Tibial nerve (tissue), 3 donors: ENCODE results near the gene HS3ST1.

Source experiments
- POLR2A ChIP-seq, 2 donors: fragments of 450-650 bp; IDR thresholded peaks; one replicate each; pipeline ENCODE4 v1.6.1; 2017; ENCODE audit warnings: antibody characterized with exemption in 2 of 2, mild to moderate bottlenecking in 2 of 2, moderate library complexity in 2 of 2
- TF ChIP-seq, protein P1 (sequence below), 5 experiments: fragments of 200-600 bp in 3 of 5; fragments of 450-650 bp in 2 of 5; sonication (generic) in 3 of 5; IDR thresholded peaks; one replicate each; pipeline ENCODE4 v1.5.1; 2016 to 2019; ENCODE audit warnings: antibody characterized with exemption in 5 of 5, mild to moderate bottlenecking in 3 of 5, moderate library complexity in 2 of 5

- TF ChIP-seq, protein P1, sequence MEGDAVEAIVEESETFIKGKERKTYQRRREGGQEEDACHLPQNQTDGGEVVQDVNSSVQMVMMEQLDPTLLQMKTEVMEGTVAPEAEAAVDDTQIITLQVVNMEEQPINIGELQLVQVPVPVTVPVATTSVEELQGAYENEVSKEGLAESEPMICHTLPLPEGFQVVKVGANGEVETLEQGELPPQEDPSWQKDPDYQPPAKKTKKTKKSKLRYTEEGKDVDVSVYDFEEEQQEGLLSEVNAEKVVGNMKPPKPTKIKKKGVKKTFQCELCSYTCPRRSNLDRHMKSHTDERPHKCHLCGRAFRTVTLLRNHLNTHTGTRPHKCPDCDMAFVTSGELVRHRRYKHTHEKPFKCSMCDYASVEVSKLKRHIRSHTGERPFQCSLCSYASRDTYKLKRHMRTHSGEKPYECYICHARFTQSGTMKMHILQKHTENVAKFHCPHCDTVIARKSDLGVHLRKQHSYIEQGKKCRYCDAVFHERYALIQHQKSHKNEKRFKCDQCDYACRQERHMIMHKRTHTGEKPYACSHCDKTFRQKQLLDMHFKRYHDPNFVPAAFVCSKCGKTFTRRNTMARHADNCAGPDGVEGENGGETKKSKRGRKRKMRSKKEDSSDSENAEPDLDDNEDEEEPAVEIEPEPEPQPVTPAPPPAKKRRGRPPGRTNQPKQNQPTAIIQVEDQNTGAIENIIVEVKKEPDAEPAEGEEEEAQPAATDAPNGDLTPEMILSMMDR (IDR thresholded peaks at IDR 0.05), result no peak
- no peak for TF ChIP-seq POLR2A (IDR thresholded peaks at IDR 0.05)
These were observed 42.9 kb upstream of the HS3ST1 start for GRCh38 chr4:11471618-11472017.
